ENCODE measurements around the gene AMHR2.

GRCh38 chr12:53467880-53468279, 44.2 kb downstream of the AMHR2 start:
- no peak for TF ChIP-seq CTCF (IDR thresholded peaks at IDR 0.05; ENCODE audit: low read length)
- TF ChIP-seq EZH2 (optimal IDR thresholded peaks at IDR 0.05; ENCODE audit: low read depth, low read length): no peak
